NOMO-1 treated with dmso at 0.1 percent for 144 hours (cell line): Measurements from ENCODE around the gene ANAPC1.
"Not testable (repeated sequence)": the region's sequence is repeated elsewhere in the genome, so short reads cannot be mapped to it uniquely, and the experiment has no call there.

Experiments used
- DNase-seq: peaks from one replicate; lab custom pipeline; 2025; ENCODE audit not compliant: unreplicated experiment; lab: John Stamatoyannopoulos, UW

ANAPC1 gene

GRCh38 chr2:111735838-111736721, 147.9 kb downstream of the ANAPC1 start:
- not testable (repeated sequence) for DNase-seq

- DNase-seq: not testable (repeated sequence)
Measured at GRCh38 chr2:111735420-111735819, 148.6 kb downstream of the ANAPC1 start.

GRCh38 chr2:111729812-111730458, 154.1 kb downstream of the ANAPC1 start:
- not testable (repeated sequence) for DNase-seq

- DNase-seq: not testable (repeated sequence)
Measured at GRCh38 chr2:111727611-111728110, 156.3 kb downstream of the ANAPC1 start.

GRCh38 chr2:111725742-111726141, 158.3 kb downstream of the ANAPC1 start:
- not testable (repeated sequence) for DNase-seq

GRCh38 chr2:111719610-111720009, 164.4 kb downstream of the ANAPC1 start:
- not testable (repeated sequence) for DNase-seq
